LNCAP (cell line): ENCODE data around the gene TMC4.

ENCODE experiments used
- TF ChIP-seq, protein P1 (sequence below): fragments of 450-650 bp; IDR thresholded peaks from 2 replicates; pipeline ENCODE4 v1.5.1; 2017; ENCODE audit warnings: mild to moderate bottlenecking

TMC4 gene

DNA sequence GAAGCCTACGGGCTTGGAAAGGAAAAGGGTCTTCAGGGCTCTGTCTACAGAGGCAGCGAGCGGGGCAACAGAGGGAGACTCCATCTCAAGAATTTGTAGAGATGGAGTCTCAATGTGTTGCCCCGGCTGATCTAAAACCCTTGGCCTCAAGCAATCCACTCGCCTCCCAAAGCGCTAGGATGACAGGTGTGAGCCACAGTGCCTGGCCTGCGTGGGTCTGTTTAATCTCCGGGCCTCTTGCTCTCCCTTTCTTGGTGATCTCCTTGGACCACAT lies 35.8 kb upstream of the TMC4 start:
- TF ChIP-seq, protein P1, sequence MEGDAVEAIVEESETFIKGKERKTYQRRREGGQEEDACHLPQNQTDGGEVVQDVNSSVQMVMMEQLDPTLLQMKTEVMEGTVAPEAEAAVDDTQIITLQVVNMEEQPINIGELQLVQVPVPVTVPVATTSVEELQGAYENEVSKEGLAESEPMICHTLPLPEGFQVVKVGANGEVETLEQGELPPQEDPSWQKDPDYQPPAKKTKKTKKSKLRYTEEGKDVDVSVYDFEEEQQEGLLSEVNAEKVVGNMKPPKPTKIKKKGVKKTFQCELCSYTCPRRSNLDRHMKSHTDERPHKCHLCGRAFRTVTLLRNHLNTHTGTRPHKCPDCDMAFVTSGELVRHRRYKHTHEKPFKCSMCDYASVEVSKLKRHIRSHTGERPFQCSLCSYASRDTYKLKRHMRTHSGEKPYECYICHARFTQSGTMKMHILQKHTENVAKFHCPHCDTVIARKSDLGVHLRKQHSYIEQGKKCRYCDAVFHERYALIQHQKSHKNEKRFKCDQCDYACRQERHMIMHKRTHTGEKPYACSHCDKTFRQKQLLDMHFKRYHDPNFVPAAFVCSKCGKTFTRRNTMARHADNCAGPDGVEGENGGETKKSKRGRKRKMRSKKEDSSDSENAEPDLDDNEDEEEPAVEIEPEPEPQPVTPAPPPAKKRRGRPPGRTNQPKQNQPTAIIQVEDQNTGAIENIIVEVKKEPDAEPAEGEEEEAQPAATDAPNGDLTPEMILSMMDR: no peak

DNA sequence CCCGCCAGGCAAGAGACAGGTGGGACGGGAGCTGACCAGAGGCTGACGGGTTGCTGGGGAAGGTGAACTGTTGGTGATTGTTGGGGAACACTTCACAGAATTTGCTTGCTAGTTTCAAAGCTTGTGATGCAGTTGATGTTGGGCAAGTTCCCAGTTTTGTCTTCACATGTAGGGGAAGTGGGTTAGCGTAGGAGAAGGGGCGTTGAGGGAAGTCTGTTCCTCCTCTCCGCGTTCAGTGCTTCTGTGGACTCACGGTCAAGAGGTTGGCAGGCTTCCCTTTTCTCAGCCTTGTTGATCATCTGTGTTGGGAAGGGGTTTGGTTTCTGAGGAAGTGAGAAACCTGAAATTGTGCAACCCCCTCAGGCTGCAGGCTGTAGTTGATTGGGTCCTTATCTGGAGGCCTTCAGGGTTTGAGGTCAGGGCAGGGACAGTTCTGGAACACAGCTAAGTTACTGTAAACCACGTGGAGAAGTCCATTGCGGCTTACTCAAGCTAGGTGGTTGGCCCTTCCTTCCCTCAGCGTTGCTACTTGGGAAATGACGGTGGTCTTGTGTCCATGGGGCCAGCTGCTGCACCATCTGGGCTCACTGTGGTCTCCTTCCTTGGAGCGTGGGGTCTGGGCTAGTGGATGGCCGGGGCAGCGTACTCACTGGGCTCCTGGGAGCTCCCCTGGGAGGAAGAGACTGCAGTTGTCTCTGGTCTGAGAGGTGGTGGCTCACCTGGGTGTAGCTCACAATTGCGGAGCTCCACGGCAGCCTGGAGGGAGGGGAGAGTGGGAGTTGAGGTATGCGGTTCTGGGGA lies 35.2 kb upstream of the TMC4 start:
- TF ChIP-seq, protein P1: no peak

DNA sequence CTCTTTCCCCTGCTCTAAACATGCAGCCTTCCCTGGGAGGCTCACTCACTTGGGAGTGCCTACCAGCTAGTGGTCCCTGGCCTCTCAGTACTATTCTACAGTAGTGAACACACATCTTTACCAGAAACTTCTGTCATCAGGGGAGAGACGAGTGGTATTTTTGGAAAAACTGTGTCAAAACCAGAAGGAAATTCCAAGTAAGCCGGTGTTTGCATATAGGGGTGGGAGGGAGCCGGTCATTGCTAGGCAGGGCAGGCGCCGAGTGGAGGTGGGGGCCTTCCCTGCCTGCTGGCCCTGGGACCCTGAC lies 34.7 kb upstream of the TMC4 start:
- TF ChIP-seq, protein P1: no peak

DNA sequence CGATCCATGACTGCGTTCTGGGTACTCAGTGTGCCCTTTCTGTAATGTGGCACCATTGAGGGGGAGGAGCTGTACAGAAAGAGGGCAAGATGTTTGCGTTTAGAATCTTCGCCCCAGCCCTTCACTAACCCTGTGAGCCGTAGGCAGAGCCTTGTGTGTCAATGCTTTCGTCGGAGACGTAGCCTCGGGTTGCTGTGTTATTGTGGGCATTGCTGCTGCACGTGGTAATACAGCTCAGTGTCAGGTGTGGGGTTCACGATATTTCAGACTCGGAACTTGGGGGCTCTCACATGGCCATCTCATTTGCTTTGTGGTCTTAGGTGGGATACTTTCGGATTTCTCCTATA lies 33.8 kb upstream of the TMC4 start:
- TF ChIP-seq, protein P1: no peak

DNA sequence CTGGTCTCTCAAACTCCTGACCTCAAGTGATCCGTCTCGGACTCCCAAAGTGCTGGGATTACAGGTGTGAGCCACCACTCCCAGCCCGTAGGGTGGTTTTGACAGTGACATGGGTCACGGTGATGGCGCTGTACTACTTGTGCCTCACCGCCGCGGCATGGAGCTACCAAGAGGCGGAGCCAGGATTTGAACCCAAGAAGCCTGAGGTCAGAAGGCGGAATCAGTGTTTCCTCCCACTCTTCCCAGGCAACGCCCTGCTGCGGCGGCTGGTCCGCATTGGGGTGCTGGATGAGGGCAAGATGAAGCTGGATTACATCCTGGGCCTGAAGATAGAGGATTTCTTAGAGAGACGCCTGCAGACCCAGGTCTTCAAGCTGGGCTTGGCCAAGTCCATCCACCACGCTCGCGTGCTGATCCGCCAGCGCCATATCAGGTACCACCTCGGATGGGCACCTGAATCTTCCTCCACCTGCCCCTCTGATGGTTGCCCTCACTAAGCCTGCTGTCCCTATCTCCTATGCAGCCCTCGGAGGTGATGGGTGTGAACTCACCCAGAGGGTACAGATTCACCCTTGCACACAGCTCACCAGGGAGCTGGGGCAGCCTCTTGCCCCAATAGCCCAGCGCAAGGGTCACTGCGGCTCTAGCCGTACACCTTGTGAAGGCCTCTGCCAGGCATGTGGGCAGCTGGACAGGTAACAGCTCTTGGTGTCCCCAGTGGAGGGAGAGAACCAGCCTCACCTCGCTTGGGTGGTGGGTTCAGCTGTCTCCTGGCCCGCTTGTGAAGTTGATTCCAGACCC lies 33.3 kb upstream of the TMC4 start:
- TF ChIP-seq, protein P1: no peak

DNA sequence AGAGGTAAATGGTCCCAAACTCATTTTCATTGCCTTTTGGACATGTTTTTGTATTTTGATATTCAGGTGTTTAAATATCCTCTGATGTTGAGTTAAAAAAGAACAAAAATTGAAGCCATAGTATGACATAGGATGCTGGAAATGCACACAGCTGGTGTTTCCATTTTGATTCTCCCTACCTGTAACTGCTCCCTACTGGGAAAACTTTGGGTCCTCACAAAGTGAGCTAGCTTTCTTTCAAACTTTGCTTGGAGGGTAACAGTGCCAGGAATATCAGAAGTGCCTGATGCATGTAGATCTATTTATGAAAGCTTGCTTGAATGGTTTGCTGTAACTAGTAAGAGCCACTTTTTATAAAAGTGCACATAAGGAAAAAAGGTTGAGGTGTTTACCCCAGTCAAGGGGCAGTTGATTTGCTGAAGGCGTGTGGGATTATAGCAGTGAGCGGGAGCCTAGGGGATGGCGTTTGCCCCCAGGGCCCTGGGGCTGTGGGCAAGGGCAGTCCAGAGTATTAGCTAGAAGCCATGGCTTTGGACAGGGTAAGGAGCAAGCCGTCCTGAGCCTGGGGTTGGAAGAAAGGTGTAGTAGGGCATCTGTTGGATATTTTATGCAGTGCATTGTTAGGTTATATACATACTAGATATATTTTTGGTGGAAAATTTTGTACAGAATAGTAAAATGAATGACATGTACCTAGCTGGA lies 32.0 kb upstream of the TMC4 start:
- TF ChIP-seq, protein P1: no peak

DNA sequence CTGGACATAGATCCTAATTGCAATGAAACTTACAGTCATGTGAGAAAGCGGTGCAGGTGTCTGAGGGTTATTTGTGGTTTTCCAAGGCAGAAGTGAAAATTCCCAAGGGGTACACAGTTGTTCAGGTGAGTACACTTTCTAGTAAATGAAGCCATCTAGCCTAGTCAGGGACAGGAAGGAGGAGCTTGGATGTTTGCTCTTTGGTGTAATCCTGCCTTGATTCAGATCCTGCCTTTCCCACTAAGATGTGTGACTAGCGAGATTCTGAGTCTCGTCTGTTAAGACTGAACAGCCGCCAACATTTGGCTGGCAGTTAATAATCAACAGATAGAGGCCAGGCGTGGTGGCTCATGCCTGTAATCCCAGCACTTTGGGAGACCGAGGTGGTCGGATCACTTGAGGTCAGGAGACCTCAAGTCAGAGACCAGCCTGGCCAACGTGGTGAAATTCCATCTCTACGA lies 30.2 kb upstream of the TMC4 start:
- TF ChIP-seq, protein P1: no peak
